K562 (cell line): Measurements from ENCODE around the gene PARK7. TPM values are rescaled to one million over a fixed set of nuclear protein-coding genes. Genes with fewer than 3 reads are reported as not detected.

Experiments
- CCNT2 ChIP-seq: IDR thresholded peaks from 2 replicates; pipeline ENCODE4 v1.6.1; 2011; ENCODE audit warnings: borderline replicate concordance, low read depth, mild to moderate bottlenecking, moderate library complexity, mixed read lengths, low read length; ENCODE audit not compliant: insufficient read length; ENCODE audit errors: extremely low read depth
- DACH1 ChIP-seq: fragments of 450-650 bp; IDR thresholded peaks from 2 replicates; pipeline ENCODE4 v1.6.1; 2018; ENCODE audit not compliant: partially characterized antibody
- EWSR1 ChIP-seq: fragments of 450-650 bp; IDR thresholded peaks from 2 replicates; pipeline ENCODE4 v1.6.1; 2018; ENCODE audit warnings: borderline replicate concordance, mild to moderate bottlenecking, low read depth, moderate library complexity; ENCODE audit not compliant: partially characterized antibody
- NCOR1 ChIP-seq: fragments of 450-650 bp; IDR thresholded peaks from 2 replicates; pipeline ENCODE4 v1.6.1; 2016; ENCODE audit warnings: mild to moderate bottlenecking, moderate library complexity
- RFX1 ChIP-seq: fragments of 450-650 bp; IDR thresholded peaks from 2 replicates; pipeline ENCODE4 v1.6.1; 2016; ENCODE audit warnings: mild to moderate bottlenecking, moderate library complexity
- SETDB1 ChIP-seq: IDR thresholded peaks from one replicate; pipeline ENCODE4 v1.6.1; 2012; ENCODE audit warnings: low read length, control low read depth, inconsistent platforms
- TBL1XR1 ChIP-seq, 2 experiments: IDR thresholded peaks; 2 replicates each; pipeline ENCODE4 v1.6.1; 2012; ENCODE audit warnings: improper control_type of control experiment in 2 of 2, low read length in 2 of 2, mild to moderate bottlenecking in 1 of 2
- YY1 ChIP-seq, 3 experiments: IDR thresholded peaks; 2 replicates each; pipeline ENCODE4 v1.6.1; 2011; ENCODE audit warnings: low read length in 2 of 3, mild to moderate bottlenecking in 2 of 3, moderate library complexity in 2 of 3, borderline replicate concordance in 1 of 3, control low read depth in 1 of 3, low read depth in 1 of 3; ENCODE audit not compliant: insufficient read depth in 3 of 3, insufficient replicate concordance in 2 of 3, control insufficient read depth in 1 of 3, insufficient read length in 1 of 3; ENCODE audit errors: extremely low read depth in 1 of 3
- ZBTB8A ChIP-seq: fragments of 450-650 bp; IDR thresholded peaks from 2 replicates; pipeline ENCODE4 v1.6.1; 2018; ENCODE audit warnings: mild to moderate bottlenecking, moderate library complexity; ENCODE audit not compliant: partially characterized antibody
- ZNF445 ChIP-seq: fragments of 250-450 bp; sonication (Bioruptor Pico); IDR thresholded peaks from 2 replicates; pipeline ENCODE4 v1.4.0; 2020; ENCODE audit warnings: low read depth, mild to moderate bottlenecking, moderate library complexity
- ZNF561 ChIP-seq: fragments of 450-650 bp; formaldehyde crosslinking; conservative IDR thresholded peaks from 2 replicates; pipeline ENCODE4 v1.4.0; 2020; ENCODE audit warnings: mild to moderate bottlenecking, moderate library complexity
- polyA plus RNA-seq, 8 experiments: library from polyadenylated mRNA; depleted of rRNA in 4 of 8; stranded (reverse) in 5 of 8; unstranded in 3 of 8; fragments of >200 nt; fragmentation: Nextera tagmentation in 2 of 8; fragmentation: Illumina TruSeq in 1 of 8; extraction: Ambion mirVana in 2 of 8; extraction: Trizol in 1 of 8; gene quantifications; 2 replicates each; pipeline versions ENCODE4 v1.2.1 to v1.2.3, GENCODE V29; 2011 to 2014; ENCODE audit warnings: inconsistent platforms in 1 of 8, missing spikeins in 1 of 8
- total RNA-seq, 7 experiments: library from RNA; depleted of rRNA in 6 of 7; stranded (reverse); fragments of >200 nt in 6 of 7; fragmentation: Illumina TruSeq in 2 of 7; extraction: Trizol in 2 of 7; gene quantifications; 2 replicates each; pipeline versions ENCODE4 v1.2.1 to v1.2.3, GENCODE V29; 2011 to 2021; ENCODE audit warnings: low replicate concordance in 1 of 7
- TF ChIP-seq, protein P1 (sequence below), 2 experiments: IDR thresholded peaks; 2 replicates each; pipeline ENCODE4 v1.6.1; 2011; ENCODE audit warnings: borderline replicate concordance in 1 of 2, control low read depth in 1 of 2, low read depth in 1 of 2, low read length in 1 of 2, mild to moderate bottlenecking in 1 of 2, mixed read lengths in 1 of 2, moderate library complexity in 1 of 2; ENCODE audit not compliant: insufficient read depth in 1 of 2, insufficient read length in 1 of 2, poor library complexity in 1 of 2, severe bottlenecking in 1 of 2; ENCODE audit errors: extremely low read depth in 1 of 2
- TF ChIP-seq, protein P2 (sequence below): fragments of 250-450 bp; sonication (Bioruptor Pico); IDR thresholded peaks from 2 replicates; pipeline ENCODE4 v1.8.0; 2022; ENCODE audit warnings: moderate library complexity, mild to moderate bottlenecking, inconsistent platforms
- TF ChIP-seq, protein P3 (sequence below): sonication (generic); formaldehyde crosslinking; IDR thresholded peaks from 2 replicates; pipeline ENCODE4 v1.9.0; 2022; ENCODE audit warnings: mild to moderate bottlenecking, missing genetic modification reagents
- TF ChIP-seq, protein P4 (sequence below): fragments of 250-450 bp; sonication (Bioruptor Pico); IDR thresholded peaks from 2 replicates; pipeline ENCODE4 v1.8.0; 2021; ENCODE audit warnings: mild to moderate bottlenecking, moderate library complexity
- TF ChIP-seq, protein P5 (sequence below): sonication (generic); formaldehyde crosslinking; IDR thresholded peaks from 2 replicates; pipeline ENCODE4 v1.8.1; 2023; ENCODE audit warnings: missing genetic modification reagents, mild to moderate bottlenecking, borderline replicate concordance

The PARK7 gene
- total and polyA plus RNA-seq, 9 of the 15 experiments (the other 6 are each of a cell fraction or from before 2014, with no cell fraction given): 374 to 1,298 (median 484) TPM

DNA sequence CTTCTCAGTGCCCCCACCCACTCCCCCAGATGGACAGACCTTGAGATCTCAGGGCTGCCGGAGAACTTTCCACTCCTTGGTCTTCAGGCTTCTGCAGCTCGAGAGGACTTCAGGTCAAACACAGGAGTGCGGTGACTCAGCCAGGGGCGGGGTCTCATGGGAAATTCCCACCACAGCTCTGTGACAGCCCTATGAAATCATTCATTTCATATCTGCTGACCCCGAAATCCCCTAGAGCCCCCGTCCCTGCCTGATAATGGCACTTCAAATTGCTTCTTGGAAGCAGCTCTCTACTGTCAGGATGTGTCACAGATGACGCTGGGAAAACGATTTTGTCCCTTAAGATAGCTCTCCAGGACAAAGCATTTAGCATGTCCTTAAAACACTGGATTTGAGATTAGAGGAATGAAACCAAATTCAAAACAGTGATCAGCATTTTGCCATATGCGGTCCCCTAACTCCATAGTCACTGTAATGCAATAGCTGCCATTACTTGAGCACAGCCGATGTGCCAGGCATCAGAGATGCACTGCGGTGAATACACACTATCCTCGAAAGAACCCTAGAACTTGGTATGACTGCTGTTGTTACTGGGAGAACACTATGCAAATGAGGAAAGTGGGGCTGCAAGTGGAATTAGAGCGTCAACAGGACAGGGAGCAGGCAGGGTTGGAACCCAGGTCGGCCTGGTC lies 20.6 kb upstream of the PARK7 start, which contains the start of gene TNFRSF9 (continued):
- no peak for TF ChIP-seq ZBTB8A
- TF ChIP-seq, protein P1, sequence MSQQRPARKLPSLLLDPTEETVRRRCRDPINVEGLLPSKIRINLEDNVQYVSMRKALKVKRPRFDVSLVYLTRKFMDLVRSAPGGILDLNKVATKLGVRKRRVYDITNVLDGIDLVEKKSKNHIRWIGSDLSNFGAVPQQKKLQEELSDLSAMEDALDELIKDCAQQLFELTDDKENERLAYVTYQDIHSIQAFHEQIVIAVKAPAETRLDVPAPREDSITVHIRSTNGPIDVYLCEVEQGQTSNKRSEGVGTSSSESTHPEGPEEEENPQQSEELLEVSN (IDR thresholded peaks at IDR 0.05; ENCODE audit: borderline replicate concordance in 1 of 2, extremely low read depth in 1 of 2, insufficient read depth in 1 of 2, insufficient read length in 1 of 2, low read depth in 1 of 2, low read length in 1 of 2, poor library complexity in 1 of 2, severe bottlenecking in 1 of 2): no peak
- no peak for TF ChIP-seq RFX1
- no peak for TF ChIP-seq CCNT2
- no peak for TF ChIP-seq SETDB1
- TF ChIP-seq, protein P2, sequence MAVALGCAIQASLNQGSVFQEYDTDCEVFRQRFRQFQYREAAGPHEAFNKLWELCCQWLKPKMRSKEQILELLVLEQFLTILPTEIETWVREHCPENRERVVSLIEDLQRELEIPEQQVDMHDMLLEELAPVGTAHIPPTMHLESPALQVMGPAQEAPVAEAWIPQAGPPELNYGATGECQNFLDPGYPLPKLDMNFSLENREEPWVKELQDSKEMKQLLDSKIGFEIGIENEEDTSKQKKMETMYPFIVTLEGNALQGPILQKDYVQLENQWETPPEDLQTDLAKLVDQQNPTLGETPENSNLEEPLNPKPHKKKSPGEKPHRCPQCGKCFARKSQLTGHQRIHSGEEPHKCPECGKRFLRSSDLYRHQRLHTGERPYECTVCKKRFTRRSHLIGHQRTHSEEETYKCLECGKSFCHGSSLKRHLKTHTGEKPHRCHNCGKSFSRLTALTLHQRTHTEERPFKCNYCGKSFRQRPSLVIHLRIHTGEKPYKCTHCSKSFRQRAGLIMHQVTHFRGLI: no peak
- TF ChIP-seq, protein P3, sequence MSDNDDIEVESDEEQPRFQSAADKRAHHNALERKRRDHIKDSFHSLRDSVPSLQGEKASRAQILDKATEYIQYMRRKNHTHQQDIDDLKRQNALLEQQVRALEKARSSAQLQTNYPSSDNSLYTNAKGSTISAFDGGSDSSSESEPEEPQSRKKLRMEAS (CRISPR knock-in tag): no peak
- no peak for TF ChIP-seq DACH1
- TF ChIP-seq YY1 (IDR thresholded peaks at IDR 0.05; ENCODE audit: borderline replicate concordance in 1 of 3, control insufficient read depth in 1 of 3, extremely low read depth in 1 of 3, insufficient read depth in 3 of 3, insufficient read length in 1 of 3, insufficient replicate concordance in 2 of 3, low read depth in 1 of 3, low read length in 2 of 3): no peak
- TF ChIP-seq EWSR1: no peak
- TF ChIP-seq NCOR1: 0 out of 2 replicates have a peak, but pooled peaks have one; percentile 49
- TF ChIP-seq, protein P4, sequence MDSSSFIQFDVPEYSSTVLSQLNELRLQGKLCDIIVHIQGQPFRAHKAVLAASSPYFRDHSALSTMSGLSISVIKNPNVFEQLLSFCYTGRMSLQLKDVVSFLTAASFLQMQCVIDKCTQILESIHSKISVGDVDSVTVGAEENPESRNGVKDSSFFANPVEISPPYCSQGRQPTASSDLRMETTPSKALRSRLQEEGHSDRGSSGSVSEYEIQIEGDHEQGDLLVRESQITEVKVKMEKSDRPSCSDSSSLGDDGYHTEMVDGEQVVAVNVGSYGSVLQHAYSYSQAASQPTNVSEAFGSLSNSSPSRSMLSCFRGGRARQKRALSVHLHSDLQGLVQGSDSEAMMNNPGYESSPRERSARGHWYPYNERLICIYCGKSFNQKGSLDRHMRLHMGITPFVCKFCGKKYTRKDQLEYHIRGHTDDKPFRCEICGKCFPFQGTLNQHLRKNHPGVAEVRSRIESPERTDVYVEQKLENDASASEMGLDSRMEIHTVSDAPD (CRISPR knock-in tag): no peak
- TF ChIP-seq ZNF561: no peak
- TF ChIP-seq ZNF445 (CRISPR knock-in tag): no peak
- TF ChIP-seq, protein P5, sequence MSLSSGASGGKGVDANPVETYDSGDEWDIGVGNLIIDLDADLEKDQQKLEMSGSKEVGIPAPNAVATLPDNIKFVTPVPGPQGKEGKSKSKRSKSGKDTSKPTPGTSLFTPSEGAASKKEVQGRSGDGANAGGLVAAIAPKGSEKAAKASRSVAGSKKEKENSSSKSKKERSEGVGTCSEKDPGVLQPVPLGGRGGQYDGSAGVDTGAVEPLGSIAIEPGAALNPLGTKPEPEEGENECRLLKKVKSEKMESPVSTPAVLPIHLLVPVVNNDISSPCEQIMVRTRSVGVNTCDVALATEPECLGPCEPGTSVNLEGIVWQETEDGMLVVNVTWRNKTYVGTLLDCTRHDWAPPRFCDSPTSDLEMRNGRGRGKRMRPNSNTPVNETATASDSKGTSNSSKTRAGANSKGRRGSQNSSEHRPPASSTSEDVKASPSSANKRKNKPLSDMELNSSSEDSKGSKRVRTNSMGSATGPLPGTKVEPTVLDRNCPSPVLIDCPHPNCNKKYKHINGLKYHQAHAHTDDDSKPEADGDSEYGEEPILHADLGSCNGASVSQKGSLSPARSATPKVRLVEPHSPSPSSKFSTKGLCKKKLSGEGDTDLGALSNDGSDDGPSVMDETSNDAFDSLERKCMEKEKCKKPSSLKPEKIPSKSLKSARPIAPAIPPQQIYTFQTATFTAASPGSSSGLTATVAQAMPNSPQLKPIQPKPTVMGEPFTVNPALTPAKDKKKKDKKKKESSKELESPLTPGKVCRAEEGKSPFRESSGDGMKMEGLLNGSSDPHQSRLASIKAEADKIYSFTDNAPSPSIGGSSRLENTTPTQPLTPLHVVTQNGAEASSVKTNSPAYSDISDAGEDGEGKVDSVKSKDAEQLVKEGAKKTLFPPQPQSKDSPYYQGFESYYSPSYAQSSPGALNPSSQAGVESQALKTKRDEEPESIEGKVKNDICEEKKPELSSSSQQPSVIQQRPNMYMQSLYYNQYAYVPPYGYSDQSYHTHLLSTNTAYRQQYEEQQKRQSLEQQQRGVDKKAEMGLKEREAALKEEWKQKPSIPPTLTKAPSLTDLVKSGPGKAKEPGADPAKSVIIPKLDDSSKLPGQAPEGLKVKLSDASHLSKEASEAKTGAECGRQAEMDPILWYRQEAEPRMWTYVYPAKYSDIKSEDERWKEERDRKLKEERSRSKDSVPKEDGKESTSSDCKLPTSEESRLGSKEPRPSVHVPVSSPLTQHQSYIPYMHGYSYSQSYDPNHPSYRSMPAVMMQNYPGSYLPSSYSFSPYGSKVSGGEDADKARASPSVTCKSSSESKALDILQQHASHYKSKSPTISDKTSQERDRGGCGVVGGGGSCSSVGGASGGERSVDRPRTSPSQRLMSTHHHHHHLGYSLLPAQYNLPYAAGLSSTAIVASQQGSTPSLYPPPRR (CRISPR knock-in tag): no peak
- 0 out of 4 replicates have a peak, but pooled peaks of 1 of the 2 experiments have one; percentile 31 for TF ChIP-seq TBL1XR1 (IDR thresholded peaks at IDR 0.05; ENCODE audit: low read length in 2 of 2)
